ENCODE results near the gene ANO2. TPM values are rescaled to one million over a fixed set of nuclear protein-coding genes. Genes with fewer than 3 reads are reported as not detected.

The ANO2 gene
- total RNA-seq, 2 experiments from 2014 or later = not detected

GRCh38 chr12:5882511-5883190 is 62.4 kb downstream of the ANO2 start:
- intact Hi-C loops (cut with micrococcal nuclease) = no loop called here
- TF ChIP-seq CTCF (IDR thresholded peaks at IDR 0.05) = no peak
- no peak for ATAC-seq
- DNase-seq = no peak
- POLR2A ChIA-PET = interaction anchor here (0.6 to 0.9 kb wide), 2 partner anchors 162 to 205 kb away, joined by 3 read pairs; no protein-coding TSS in a partner anchor
- Mint-ChIP-seq H3K4me3 (no peak overlapping the region), H3K27me3 (peaks cover 33% of the 10 kb centered on the region), H3K9me3 (no peaks in the 10 kb centered on the region), H3K4me1 (ENCODE audit: low read depth) (no peaks in the 10 kb centered on the region), H3K36me3 (ENCODE audit: low read depth) (no peaks in the 10 kb centered on the region), H3K27ac (no peak overlapping the region)
- CTCF ChIA-PET = no interaction called here

- intact Hi-C loops (cut with micrococcal nuclease) = no loop called here
- Mint-ChIP-seq H3K27ac (no peak overlapping the region), H3K4me3 (no peak overlapping the region), H3K27me3 (peaks cover 31% of the 10 kb centered on the region), H3K36me3 (ENCODE audit: low read depth) (no peaks in the 10 kb centered on the region), H3K4me1 (ENCODE audit: low read depth) (no peaks in the 10 kb centered on the region), H3K9me3 (no peaks in the 10 kb centered on the region)
- DNase-seq = no peak
- CTCF ChIA-PET = no interaction called here
- ATAC-seq = no peak
- TF ChIP-seq CTCF (IDR thresholded peaks at IDR 0.05) = no peak
- POLR2A ChIA-PET = interaction anchor here (0.9 kb wide), 1 partner anchor 206 kb away, joined by 3 read pairs; no protein-coding TSS in a partner anchor
Observed at GRCh38 chr12:5881666-5882065, 63.4 kb downstream of the ANO2 start.

GRCh38 chr12:5881101-5881606 is 63.9 kb downstream of the ANO2 start:
- no peak for TF ChIP-seq CTCF (IDR thresholded peaks at IDR 0.05)
- no peaks in the 10 kb centered on the region for H3K4me1 Mint-ChIP-seq (ENCODE audit: low read depth)
- intact Hi-C loops (cut with micrococcal nuclease) = no loop called here

GRCh38 chr12:5875851-5876250 is 69.2 kb downstream of the ANO2 start:
- no peak for TF ChIP-seq CTCF (IDR thresholded peaks at IDR 0.05)
- H3K27ac Mint-ChIP-seq = no peak overlapping the region
- CTCF ChIA-PET = no interaction called here

More at GRCh38 chr12:5881101-5881606, 63.9 kb downstream of the ANO2 start:
- no peaks in the 10 kb centered on the region for H3K9me3 Mint-ChIP-seq
- ChIA-PET CTCF (no interaction called here), POLR2A (no interaction called here)
- DNase-seq (no peak), ATAC-seq (no peak)
- H3K36me3 Mint-ChIP-seq (ENCODE audit: low read depth) = no peaks in the 10 kb centered on the region
- no peak overlapping the region for H3K4me3 Mint-ChIP-seq
- no peak overlapping the region for H3K27ac Mint-ChIP-seq
- H3K27me3 Mint-ChIP-seq = peaks cover 28% of the 10 kb centered on the region

GRCh38 chr12:5874514-5874913 is 70.5 kb downstream of the ANO2 start:
- Mint-ChIP-seq H3K4me3 (no peak overlapping the region), H3K27ac (no peak overlapping the region), H3K9me3 (no peaks in the 10 kb centered on the region), H3K27me3 (peaks cover 8% of the 10 kb centered on the region), H3K4me1 (ENCODE audit: low read depth) (no peaks in the 10 kb centered on the region), H3K36me3 (ENCODE audit: low read depth) (no peaks in the 10 kb centered on the region)
- ChIA-PET CTCF (no interaction called here), POLR2A (no interaction called here)
- TF ChIP-seq CTCF (IDR thresholded peaks at IDR 0.05) = no peak
- intact Hi-C loops (cut with micrococcal nuclease) = no loop called here
- ATAC-seq (no peak), DNase-seq (no peak)

More at GRCh38 chr12:5875851-5876250, 69.2 kb downstream of the ANO2 start:
- DNase-seq (no peak), ATAC-seq (no peak)
- POLR2A ChIA-PET = no interaction called here
- H3K36me3 Mint-ChIP-seq (ENCODE audit: low read depth) = no peaks in the 10 kb centered on the region
- intact Hi-C loops (cut with micrococcal nuclease) = no loop called here
- H3K4me3 Mint-ChIP-seq = no peak overlapping the region
- peaks cover 8% of the 10 kb centered on the region for H3K27me3 Mint-ChIP-seq
- no peaks in the 10 kb centered on the region for H3K4me1 Mint-ChIP-seq (ENCODE audit: low read depth)
- no peaks in the 10 kb centered on the region for H3K9me3 Mint-ChIP-seq

Measured in activated CD8-positive, alpha-beta T cell treated with anti-CD3 and anti-CD28 coated beads for 36 hours (primary cell).